ENCODE measurements around the gene CALML4.

Gene CALML4

GRCh38 chr15:68151277-68151676 lies 53.9 kb downstream of the CALML4 start:
- in situ Hi-C loops (cut with MboI; ENCODE audit: low sequenced_read_pairs): loop anchor here (25.0 kb wide), 1 partner anchor 289 kb away; no protein-coding TSS in a partner anchor

- in situ Hi-C loops (cut with MboI; ENCODE audit: low sequenced_read_pairs): loop anchor here (25.0 kb wide), 1 partner anchor 288 kb away; no protein-coding TSS in a partner anchor
Measured at GRCh38 chr15:68150187-68150586, 54.9 kb downstream of the CALML4 start.

GRCh38 chr15:68149059-68149458 lies 56.1 kb downstream of the CALML4 start:
- in situ Hi-C loops (cut with MboI; ENCODE audit: low sequenced_read_pairs): no loop called here

- in situ Hi-C loops (cut with MboI; ENCODE audit: low sequenced_read_pairs): no loop called here
Measured at GRCh38 chr15:68148039-68148438, 57.1 kb downstream of the CALML4 start.

GRCh38 chr15:68145706-68146105 lies 59.4 kb downstream of the CALML4 start:
- in situ Hi-C loops (cut with MboI; ENCODE audit: low sequenced_read_pairs): no loop called here

GRCh38 chr15:68143785-68144184 lies 61.3 kb downstream of the CALML4 start:
- in situ Hi-C loops (cut with MboI; ENCODE audit: low sequenced_read_pairs): no loop called here

GRCh38 chr15:68143129-68143528 lies 62.0 kb downstream of the CALML4 start:
- in situ Hi-C loops (cut with MboI; ENCODE audit: low sequenced_read_pairs): no loop called here
